Trophoblast cell (in vitro differentiated cells and primary cell): ENCODE measurements around the gene CCDC50.
A peak's percentile ranks its signal among the peaks of the same experiment; 100 is the strongest.

ENCODE experiments used
- DNase-seq, 2 donors: peaks; one replicate each; pipeline ENCODE4 v3.0.0-alpha.2; 2016
- H2AFZ ChIP-seq: 2 replicates; pipeline ENCODE4 v1.6.1; 2013; ENCODE audit warnings: low read length, moderate library complexity, mild to moderate bottlenecking; ENCODE audit not compliant: insufficient read depth, poor library complexity
- H2AK5ac ChIP-seq: 2 replicates; pipeline ENCODE4 v1.6.1; 2013; ENCODE audit warnings: mild to moderate bottlenecking, low read length
- H2BK120ac ChIP-seq: 2 replicates; pipeline ENCODE4 v1.6.1; 2013; ENCODE audit warnings: low read length, mild to moderate bottlenecking, moderate library complexity; ENCODE audit not compliant: insufficient read depth, poor library complexity
- H2BK12ac ChIP-seq: 2 replicates; pipeline ENCODE4 v1.6.1; 2013; ENCODE audit warnings: mild to moderate bottlenecking, low read length, moderate library complexity
- H2BK5ac ChIP-seq: 2 replicates; pipeline ENCODE4 v1.6.1; 2013; ENCODE audit warnings: low read length, low read depth, moderate library complexity, mild to moderate bottlenecking; ENCODE audit not compliant: poor library complexity
- H3K14ac ChIP-seq: 2 replicates; pipeline ENCODE4 v1.6.1; 2013; ENCODE audit warnings: mild to moderate bottlenecking, low read length
- H3K18ac ChIP-seq: 2 replicates; pipeline ENCODE4 v1.6.1; 2013; ENCODE audit warnings: mild to moderate bottlenecking, low read length
- H3K23ac ChIP-seq: 2 replicates; pipeline ENCODE4 v1.6.1; 2013; ENCODE audit warnings: low read length
- H3K27ac ChIP-seq: 2 replicates; pipeline ENCODE4 v1.5.1; 2013; ENCODE audit warnings: low read depth, mild to moderate bottlenecking, inconsistent platforms, low read length, moderate library complexity
- H3K27me3 ChIP-seq: 2 replicates; pipeline ENCODE4 v1.6.1; 2013; ENCODE audit warnings: inconsistent platforms, mild to moderate bottlenecking, low read length, moderate library complexity; ENCODE audit not compliant: insufficient read depth
- H3K36me3 ChIP-seq, 2 experiments: 1 replicate in 1 of 2; 2 replicates in 1 of 2; pipeline ENCODE4 v1.6.1; 2013; ENCODE audit warnings: low read length in 2 of 2, mild to moderate bottlenecking in 2 of 2, moderate library complexity in 1 of 2; ENCODE audit not compliant: insufficient read depth in 2 of 2, control insufficient read depth in 1 of 2
- H3K4ac ChIP-seq: 2 replicates; pipeline ENCODE4 v1.6.1; 2013; ENCODE audit warnings: low read depth, mild to moderate bottlenecking, low read length, moderate library complexity
- H3K4me1 ChIP-seq, 2 experiments: 1 replicate in 1 of 2; 2 replicates in 1 of 2; pipeline ENCODE4 v1.6.1; 2013; ENCODE audit warnings: low read length in 2 of 2, mild to moderate bottlenecking in 2 of 2, moderate library complexity in 1 of 2; ENCODE audit not compliant: insufficient read depth in 2 of 2, control insufficient read depth in 1 of 2
- H3K4me2 ChIP-seq: 2 replicates; pipeline ENCODE4 v1.6.1; 2013; ENCODE audit warnings: inconsistent platforms, mild to moderate bottlenecking, low read length, moderate library complexity
- H3K4me3 ChIP-seq: 2 replicates; pipeline ENCODE4 v1.5.1; 2013; ENCODE audit warnings: mild to moderate bottlenecking, low read depth, low read length, inconsistent platforms
- H3K79me1 ChIP-seq: one replicate; pipeline ENCODE4 v1.6.1; 2013; ENCODE audit warnings: low read length
- H3K79me2 ChIP-seq: 2 replicates; pipeline ENCODE4 v1.6.1; 2013; ENCODE audit warnings: low read length, mild to moderate bottlenecking; ENCODE audit not compliant: control insufficient read depth, insufficient read depth, poor library complexity
- H3K9ac ChIP-seq: 2 replicates; pipeline ENCODE4 v1.6.1; 2013; ENCODE audit warnings: mild to moderate bottlenecking, low read length
- H3K9me3 ChIP-seq: 2 replicates; pipeline ENCODE4 v1.6.1; 2013; ENCODE audit warnings: low read depth, mild to moderate bottlenecking, control low read depth, inconsistent platforms, low read length; ENCODE audit not compliant: insufficient read depth
- H4K12ac ChIP-seq: 2 replicates; pipeline ENCODE4 v1.6.1; 2013; ENCODE audit warnings: low read depth, mild to moderate bottlenecking, low read length, moderate library complexity
- H4K8ac ChIP-seq: 2 replicates; pipeline ENCODE4 v1.6.1; 2013; ENCODE audit warnings: low read depth, mild to moderate bottlenecking, low read length, moderate library complexity
- H4K91ac ChIP-seq: one replicate; pipeline ENCODE4 v1.6.1; 2013; ENCODE audit warnings: low read depth, mild to moderate bottlenecking, low read length, moderate library complexity
- WGBS: extraction: QIAGEN DNeasy Blood & Tissue Kit; methylation state at CpG from one replicate; pipeline ENCODE4 v1.1.7; 2013; ENCODE audit warnings: missing lambda C conversion rate; ENCODE audit not compliant: insufficient read length, insufficient coverage; ENCODE audit errors: extremely low coverage; 5-methylcytosine and 5-hydroxymethylcytosine counted together

CCDC50 gene

DNA sequence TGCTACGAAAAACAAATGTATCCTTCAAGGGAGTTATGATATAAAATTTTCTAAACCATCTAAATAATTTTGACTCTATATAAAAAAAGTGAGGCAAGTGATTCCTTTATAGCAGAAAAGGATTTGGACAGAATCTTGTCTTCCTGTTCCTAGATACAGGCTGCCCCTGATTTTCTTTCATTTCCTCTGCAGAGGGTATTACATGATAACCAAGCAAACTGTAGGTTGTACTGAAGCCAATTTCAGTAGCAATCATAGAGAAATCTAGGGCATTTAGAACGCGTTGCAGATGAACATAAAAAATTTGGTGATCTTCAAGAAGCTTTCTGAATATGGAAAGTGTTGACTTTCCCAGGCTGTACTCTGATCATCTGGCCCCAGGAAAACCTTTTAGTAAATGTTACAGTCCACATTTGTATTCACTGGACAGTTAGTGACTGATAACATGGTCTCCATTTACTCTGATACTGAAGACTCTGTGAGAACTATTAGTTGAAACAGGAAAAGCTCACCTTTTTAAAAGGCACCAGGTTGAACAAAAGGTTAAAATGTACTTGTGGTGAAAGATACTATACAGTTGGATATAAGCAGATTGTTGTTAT is 10.2 kb downstream of the CCDC50 start:
- Histone ChIP-seq H2AFZ (no peak overlapping the region), H3K23ac (no peak overlapping the region), H2AK5ac (no peak overlapping the region), H4K8ac (no peak overlapping the region), H3K4ac (no peak overlapping the region), H4K12ac (no peak overlapping the region), H2BK120ac (no peak overlapping the region), H3K36me3 (no peaks in the 10 kb centered on the region), H3K9me3 (no peaks in the 10 kb centered on the region), H4K91ac (no peak overlapping the region), H3K14ac (no peak overlapping the region), H3K4me1 (peaks cover 0 to 2% of the 10 kb centered on the region in 2 experiments), H3K79me1 (no peaks in the 10 kb centered on the region), H3K27ac (no peak overlapping the region), H2BK12ac (no peak overlapping the region), H3K4me3 (no peak overlapping the region), H3K18ac (no peak overlapping the region), H3K9ac (no peak overlapping the region), H2BK5ac (no peak overlapping the region), H3K27me3 (no peaks in the 10 kb centered on the region), H3K4me2 (no peak overlapping the region), H3K79me2 (no peaks in the 10 kb centered on the region)
- no peak for DNase-seq
- WGBS, result no CpG with 5 or more reads among the region's 3 CpGs

DNA sequence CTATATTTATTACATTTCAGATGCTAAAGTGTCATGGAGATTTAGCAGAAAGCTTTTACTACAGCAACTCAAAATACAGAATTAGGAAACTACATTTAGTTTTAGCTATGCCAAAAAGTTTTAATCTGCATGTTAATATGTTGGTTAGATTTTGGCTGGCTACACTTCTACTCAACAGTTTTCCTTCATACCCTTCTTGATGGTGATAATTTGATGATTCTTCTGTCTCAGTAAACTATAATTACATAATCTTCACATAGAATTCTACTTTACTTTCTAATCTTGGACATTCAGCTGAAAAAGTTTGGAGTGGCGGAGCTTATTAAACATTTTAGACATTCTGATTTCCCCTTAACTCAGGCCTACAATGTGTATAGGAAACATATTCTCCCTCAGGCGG is 11.2 kb downstream of the CCDC50 start:
- no peaks in the 10 kb centered on the region for H3K79me1 ChIP-seq
- H4K8ac ChIP-seq, result no peak overlapping the region
- no CpG with 5 or more reads among the region's 2 CpGs for WGBS
- peaks cover 0 to 2% of the 10 kb centered on the region in 2 experiments for H3K4me1 ChIP-seq
- H3K9ac ChIP-seq, result no peak overlapping the region
- no peak overlapping the region for H2BK5ac ChIP-seq
- no peak overlapping the region for H3K27ac ChIP-seq
- no peaks in the 10 kb centered on the region for H3K79me2 ChIP-seq
- no peak overlapping the region for H3K4me2 ChIP-seq
- no peak overlapping the region for H3K23ac ChIP-seq
- H3K4me3 ChIP-seq, result no peak overlapping the region
- no peak overlapping the region for H2AK5ac ChIP-seq
- H2BK12ac ChIP-seq, result no peak overlapping the region
- H4K91ac ChIP-seq, result no peak overlapping the region
- no peaks in the 10 kb centered on the region for H3K36me3 ChIP-seq
- no peak overlapping the region for H3K18ac ChIP-seq
- H3K4ac ChIP-seq, result no peak overlapping the region
- no peaks in the 10 kb centered on the region for H3K27me3 ChIP-seq
- DNase-seq, result no peak
- no peak overlapping the region for H4K12ac ChIP-seq
- H2BK120ac ChIP-seq, result no peak overlapping the region
- H3K9me3 ChIP-seq, result no peaks in the 10 kb centered on the region
- no peak overlapping the region for H3K14ac ChIP-seq
- no peak overlapping the region for H2AFZ ChIP-seq

DNA sequence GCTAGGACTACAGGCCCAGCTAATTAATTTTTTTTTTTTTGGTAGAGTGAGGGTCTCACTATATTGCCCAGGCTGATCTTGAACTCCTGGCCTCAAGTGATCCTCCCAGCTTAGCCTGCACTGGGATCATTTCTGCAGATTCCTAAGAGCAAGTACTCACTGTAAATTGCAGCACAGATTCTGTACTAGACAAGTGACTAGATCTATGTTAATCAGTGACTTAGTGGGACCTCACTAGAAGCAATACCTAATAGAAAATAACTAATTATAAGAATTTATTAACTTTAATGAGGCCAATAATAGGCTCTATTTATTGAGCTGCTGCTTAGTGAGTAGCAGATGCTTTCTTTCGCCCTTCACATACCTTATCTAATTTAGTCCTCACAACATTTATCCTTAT is 11.8 kb downstream of the CCDC50 start:
- H3K4me1 ChIP-seq, result peaks cover 0 to 2% of the 10 kb centered on the region in 2 experiments
- no peaks in the 10 kb centered on the region for H3K79me1 ChIP-seq
- H4K91ac ChIP-seq, result no peak overlapping the region
- WGBS, result no CpG with 5 or more reads among the region's 1 CpG
- no peak overlapping the region for H3K27ac ChIP-seq
- DNase-seq, result no peak
- H4K12ac ChIP-seq, result no peak overlapping the region
- H3K23ac ChIP-seq, result no peak overlapping the region
- no peak overlapping the region for H3K9ac ChIP-seq
- no peak overlapping the region for H4K8ac ChIP-seq
- H2AK5ac ChIP-seq, result no peak overlapping the region
- H3K18ac ChIP-seq, result no peak overlapping the region
- no peaks in the 10 kb centered on the region for H3K9me3 ChIP-seq
- H3K27me3 ChIP-seq, result no peaks in the 10 kb centered on the region
- H3K36me3 ChIP-seq, result no peaks in the 10 kb centered on the region
- no peak overlapping the region for H3K4ac ChIP-seq
- H2BK12ac ChIP-seq, result no peak overlapping the region
- H3K14ac ChIP-seq, result no peak overlapping the region
- H2AFZ ChIP-seq, result no peak overlapping the region
- no peak overlapping the region for H3K4me2 ChIP-seq
- H3K4me3 ChIP-seq, result no peak overlapping the region
- H2BK5ac ChIP-seq, result no peak overlapping the region
- no peaks in the 10 kb centered on the region for H3K79me2 ChIP-seq
- H2BK120ac ChIP-seq, result no peak overlapping the region

DNA sequence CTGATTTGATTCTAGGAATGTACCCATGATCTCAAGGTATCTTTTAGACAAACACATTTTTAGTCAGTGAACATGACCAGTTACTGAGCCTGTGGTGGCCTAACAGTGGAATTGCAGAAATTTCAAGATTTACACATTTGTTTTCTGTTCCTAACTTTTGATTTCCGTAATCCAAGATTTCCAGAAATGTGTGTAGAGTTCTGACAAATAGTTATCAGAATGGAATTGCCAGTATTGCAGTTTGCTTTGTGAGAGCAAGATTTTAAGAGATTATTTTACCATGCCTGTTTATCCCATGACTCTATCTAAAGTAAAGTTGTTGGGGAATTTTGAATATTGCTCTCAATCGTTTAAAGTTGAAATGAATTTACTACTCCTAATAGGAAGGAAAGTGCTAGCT is 12.8 kb downstream of the CCDC50 start:
- Histone ChIP-seq H3K9ac (no peak overlapping the region), H3K36me3 (no peaks in the 10 kb centered on the region), H2BK5ac (no peak overlapping the region), H4K12ac (no peak overlapping the region), H3K14ac (no peak overlapping the region), H3K4me1 (peaks cover 0 to 2% of the 10 kb centered on the region in 2 experiments), H3K18ac (no peak overlapping the region), H3K79me2 (no peaks in the 10 kb centered on the region), H3K27me3 (no peaks in the 10 kb centered on the region), H4K91ac (no peak overlapping the region), H3K27ac (no peak overlapping the region), H3K9me3 (no peaks in the 10 kb centered on the region), H2BK12ac (no peak overlapping the region), H2AK5ac (no peak overlapping the region), H2AFZ (no peak overlapping the region), H3K4ac (no peak overlapping the region), H3K4me2 (no peak overlapping the region), H2BK120ac (no peak overlapping the region), H3K4me3 (no peak overlapping the region), H3K79me1 (no peaks in the 10 kb centered on the region), H4K8ac (no peak overlapping the region), H3K23ac (no peak overlapping the region)
- no CpG with 5 or more reads among the region's 2 CpGs for WGBS
- peak in 1 of 2 donors; percentile 67 for DNase-seq
